Smooth muscle cell of the brain vasculature (primary cell): Measurements from ENCODE around the gene PPP1R14B.

ENCODE experiments used
- DNase-seq: peaks from one replicate; pipeline ENCODE4 v3.0.0-alpha.2; 2012; ENCODE audit warnings: low read depth, low spot score

Gene PPP1R14B

DNA sequence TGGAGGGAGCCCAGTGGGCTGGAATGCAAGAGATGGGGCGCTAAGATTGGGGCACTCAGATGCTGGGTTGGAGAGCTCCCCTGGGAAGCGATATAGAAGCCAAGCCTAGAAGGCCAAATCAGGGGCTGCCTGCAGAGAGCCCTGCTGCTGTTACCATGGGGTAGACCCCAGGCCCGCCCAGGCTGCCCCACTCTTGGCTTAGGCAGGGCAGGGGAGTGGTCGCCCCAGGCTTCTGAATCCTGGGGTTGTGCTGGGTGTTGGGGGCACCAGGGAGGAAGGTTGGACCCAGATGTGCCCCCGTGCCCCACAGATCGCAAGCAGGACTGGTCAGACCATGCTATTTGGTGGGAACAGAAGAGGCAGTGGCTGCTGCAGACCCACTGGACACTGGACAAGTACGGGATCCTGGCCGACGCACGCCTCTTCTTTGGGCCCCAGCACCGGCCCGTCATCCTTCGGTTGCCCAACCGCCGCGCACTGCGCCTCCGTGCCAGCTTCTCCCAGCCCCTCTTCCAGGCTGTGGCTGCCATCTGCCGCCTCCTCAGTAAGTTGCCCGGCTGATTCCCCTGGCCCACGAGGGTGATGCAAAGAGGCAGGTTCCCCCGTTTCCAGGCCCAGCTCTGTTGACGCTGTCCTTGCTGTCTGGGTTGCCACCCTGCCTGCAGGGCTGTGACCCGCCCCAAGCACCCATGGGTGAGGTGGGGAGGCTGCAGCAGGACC is 36.3 kb downstream of the PPP1R14B start:
- DNase-seq = no peak

- no peak for DNase-seq
Observed at GRCh38 chr11:64209563-64209843, 37.2 kb downstream of the PPP1R14B start.

GRCh38 chr11:64208796-64209562 is 37.8 kb downstream of the PPP1R14B start:
- no peak for DNase-seq

DNA sequence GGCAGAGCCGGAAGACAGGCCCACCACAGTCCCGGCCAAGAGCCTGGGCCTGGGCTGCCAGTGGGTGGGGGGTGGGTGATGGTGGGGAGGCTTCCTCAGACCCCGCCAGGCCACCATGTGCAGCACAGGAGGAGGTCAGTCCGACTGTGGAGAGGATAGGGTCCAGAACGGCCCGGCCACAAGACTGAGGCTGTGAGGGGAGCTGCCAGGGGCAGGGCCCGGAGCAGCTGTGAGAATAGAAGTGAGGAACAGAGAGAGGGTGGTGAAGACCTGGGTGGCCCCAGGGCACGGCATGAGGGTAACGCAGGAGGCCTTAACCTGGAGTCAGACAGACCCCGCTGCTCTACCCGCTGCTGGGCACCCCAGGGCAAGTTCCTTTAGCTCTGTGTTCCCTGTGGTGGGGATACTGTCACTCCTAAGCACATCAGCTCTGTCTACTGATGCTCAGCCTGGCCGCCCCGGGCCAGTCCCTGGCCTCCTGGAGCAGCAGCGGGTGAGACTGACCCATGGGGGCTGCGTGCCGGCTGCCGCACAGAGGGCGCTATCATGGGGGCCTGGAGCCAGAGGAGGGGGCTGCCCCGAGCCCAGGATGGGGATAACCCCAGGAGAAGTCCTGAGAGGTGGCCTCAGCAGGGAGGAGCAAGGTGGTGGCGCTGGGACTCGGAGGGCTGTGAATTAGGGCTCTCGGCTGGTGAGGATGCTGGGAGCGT is 38.5 kb downstream of the PPP1R14B start:
- no peak for DNase-seq

DNA sequence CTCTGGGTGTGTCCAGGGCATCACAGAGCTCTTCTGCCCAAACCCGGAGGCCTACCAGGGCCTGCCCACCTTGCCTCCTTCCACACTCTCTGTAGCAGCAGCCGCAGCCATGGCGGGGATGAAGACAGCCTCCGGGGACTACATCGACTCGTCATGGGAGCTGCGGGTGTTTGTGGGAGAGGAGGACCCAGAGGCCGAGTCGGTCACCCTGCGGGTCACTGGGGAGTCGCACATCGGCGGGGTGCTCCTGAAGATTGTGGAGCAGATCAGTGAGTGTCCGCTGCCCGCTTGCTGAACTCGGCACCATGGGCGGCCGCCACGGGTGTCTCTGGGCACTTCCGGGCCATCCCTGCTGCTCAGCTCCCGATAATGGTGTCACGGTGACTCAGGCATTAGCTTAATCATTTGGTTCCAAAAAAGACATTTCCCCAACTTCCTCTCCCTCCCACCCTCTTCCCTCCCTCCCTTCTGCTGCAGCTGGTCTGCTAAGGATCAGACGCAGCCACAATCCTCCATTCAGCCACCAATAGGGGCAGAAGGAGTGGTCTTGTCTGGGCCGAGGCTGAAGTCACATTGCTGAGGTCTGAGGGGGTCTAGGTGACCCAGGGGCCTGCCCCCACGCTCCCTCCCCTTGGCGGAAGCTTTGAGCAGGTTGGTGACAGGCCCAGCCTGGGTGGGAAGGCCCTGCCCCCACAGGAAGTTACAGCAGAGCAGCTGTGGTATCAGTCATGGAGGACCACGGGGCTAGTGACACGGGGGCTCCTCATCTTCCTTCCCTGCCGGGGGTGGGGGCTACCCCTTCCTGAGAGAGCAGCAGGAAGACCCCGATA is 39.3 kb downstream of the PPP1R14B start:
- DNase-seq = peak; percentile 24

GRCh38 chr11:64206457-64207255 is 40.1 kb downstream of the PPP1R14B start, which contains the start of gene FERMT3:
Gene FERMT3 (plus strand): TSS chr11:64206721. CDS start chr11:64207365, 644 bp downstream.
- no peak for DNase-seq

DNA sequence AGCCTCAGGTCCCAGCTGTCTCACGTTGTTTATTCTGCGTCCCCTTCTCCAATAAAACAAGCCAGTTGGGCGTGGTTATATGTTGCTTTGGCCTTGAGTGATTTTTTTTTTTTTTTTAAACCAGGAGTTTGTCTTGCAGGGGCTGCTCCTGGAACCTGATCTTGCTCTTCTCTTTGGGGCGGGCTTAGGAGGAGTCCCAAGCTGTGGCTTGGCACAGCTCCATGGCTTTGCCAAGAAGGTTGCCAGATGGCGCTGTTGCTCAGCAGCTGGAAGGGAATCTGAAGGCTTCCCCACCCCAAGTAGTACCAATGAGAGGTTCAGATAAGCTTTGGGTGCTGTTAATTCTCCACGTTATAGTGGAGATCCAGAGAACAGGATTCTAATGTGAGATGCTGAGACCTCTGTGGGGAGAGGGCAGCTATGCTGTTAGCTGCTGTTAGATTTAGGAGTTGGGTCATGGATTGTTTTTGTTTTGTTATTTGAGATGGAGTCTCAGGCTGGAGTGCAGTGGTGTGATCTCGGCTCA is 42.2 kb downstream of the PPP1R14B start:
- DNase-seq = peak; percentile 95

GRCh38 chr11:64204080-64204440 is 42.7 kb downstream of the PPP1R14B start:
- DNase-seq = no peak

DNA sequence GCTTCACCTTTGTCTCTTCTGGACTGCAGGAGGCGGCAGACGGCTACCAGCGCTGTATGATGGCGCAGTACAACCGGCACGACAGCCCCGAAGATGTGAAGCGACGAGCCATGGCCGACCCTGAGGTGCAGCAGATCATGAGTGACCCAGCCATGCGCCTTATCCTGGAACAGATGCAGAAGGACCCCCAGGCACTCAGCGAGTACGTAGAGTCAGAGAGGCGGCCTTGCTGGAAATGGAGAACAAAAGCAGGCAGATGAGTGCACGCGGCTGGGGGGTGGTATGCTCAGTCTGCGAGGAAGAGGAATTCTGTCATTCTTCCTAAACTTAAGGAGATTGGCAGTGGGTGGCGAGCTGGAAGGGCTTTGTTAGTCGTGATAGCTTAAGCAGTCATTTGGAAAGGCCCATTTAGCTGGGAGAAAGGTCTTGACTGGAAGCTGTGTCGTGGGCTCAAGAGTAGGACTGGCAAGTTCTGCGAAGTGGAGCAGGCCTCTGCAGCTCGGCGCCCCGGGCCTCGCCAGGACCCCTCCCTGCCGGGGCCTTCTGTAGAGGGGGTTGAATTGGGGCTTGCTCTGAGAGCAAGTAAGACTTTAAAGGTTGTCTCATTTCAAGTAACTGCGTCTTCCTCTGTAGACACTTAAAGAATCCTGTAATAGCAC is 43.2 kb downstream of the PPP1R14B start:
- no peak for DNase-seq

DNA sequence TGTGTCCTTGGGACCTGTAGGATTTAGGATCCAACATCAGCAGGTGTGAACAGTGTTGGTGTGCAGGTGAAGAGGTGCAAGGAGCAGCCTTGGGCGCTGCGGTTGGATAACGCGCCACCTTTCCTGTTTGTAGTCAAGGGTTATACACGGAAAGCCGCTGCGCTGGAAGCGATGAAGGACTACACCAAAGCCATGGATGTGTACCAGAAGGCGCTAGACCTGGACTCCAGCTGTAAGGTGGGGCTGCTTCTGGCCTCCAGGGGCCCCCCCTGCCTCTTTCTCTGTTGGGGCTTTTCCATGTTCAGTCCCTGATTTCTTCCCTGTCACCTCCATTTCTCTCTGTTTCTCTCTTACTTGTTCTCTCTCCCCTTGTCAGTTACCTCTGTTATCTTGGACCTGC is 43.8 kb downstream of the PPP1R14B start:
- DNase-seq = no peak

DNA sequence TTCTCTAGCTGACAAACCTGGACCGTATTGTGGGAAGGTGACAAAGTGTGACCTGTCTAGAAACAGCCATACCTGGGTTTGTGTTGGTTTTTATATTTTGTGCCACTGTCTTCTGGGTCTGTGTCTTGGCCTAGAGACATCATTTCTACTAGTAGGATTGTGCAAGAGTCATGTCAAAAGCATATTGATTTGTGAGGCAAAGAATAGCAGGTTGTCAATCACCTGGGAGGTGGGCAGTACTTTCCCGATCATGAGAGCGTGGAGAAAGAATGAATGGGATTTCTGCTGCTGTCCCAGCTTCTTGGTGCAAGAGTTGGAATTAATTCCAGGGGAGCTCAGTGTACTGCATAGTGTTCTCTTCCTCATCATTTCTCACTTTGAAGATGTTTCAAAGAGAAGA is 45.2 kb downstream of the PPP1R14B start:
- DNase-seq = no peak

DNA sequence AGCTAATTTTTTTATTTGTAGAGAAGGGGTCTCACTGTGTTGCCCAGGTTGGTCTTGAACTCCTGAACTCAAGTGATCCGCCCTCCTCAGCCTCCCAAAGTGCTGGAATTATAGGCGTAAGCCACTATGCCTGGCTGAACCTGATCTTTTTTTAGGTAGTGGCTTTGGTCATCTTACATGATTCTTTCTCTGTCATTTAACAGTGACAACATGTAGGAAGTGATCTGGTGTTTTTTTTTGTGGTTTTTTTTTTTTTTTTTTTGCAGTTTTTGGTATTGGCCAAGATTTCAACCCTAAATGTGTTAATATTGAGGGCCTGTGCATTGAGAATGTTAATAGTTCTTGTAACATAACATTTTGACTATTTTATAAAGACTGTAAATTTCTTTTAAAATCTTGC is 48.2 kb downstream of the PPP1R14B start:
- no peak for DNase-seq

DNA sequence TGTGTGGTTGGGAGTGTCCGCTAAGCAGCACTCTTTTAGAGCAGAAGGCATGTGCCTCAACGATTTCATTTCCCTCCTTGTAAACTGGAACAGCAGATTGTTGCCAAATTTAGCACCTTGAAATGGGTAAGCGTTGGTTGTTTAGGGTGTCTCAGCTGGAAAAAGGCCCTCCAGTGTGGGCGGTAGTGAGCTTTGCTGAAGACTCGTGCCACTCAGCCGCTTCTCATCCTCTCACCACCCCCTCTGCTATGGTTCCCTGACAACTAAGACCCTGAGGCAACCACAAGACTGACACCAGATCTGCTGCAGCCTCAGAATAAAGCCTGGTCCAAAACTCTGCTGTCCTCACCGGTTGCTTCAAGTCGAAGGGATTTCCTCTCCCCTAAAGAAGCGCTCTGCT is 50.1 kb downstream of the PPP1R14B start:
- DNase-seq = no peak
